ENCODE results near the gene CHST12.

DNA sequence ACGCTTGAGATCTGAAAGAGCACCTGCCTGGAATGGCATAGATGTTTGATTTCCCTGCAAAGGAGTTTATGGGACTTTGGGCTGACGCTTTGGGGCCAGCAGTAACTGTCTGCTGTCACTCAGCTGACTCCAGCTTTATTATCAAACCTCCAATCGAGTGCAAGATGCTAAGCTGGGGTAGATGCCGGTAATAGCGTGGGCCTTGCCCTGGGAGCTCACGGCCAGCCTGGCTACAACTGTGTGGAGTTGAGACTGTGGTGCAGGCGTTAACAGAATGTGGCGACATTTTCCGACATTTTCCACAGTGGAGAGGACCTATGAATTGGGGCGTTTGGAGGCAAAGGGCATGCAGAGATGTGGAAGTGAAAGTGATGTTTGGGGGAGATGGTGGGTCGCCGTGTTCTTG lies 1.3 kb downstream of the CHST12 start:
- no peak for TF ChIP-seq TAF1 (IDR thresholded peaks at IDR 0.05; ENCODE audit: borderline replicate concordance, insufficient read depth, low read length)
- TF ChIP-seq, protein P1, sequence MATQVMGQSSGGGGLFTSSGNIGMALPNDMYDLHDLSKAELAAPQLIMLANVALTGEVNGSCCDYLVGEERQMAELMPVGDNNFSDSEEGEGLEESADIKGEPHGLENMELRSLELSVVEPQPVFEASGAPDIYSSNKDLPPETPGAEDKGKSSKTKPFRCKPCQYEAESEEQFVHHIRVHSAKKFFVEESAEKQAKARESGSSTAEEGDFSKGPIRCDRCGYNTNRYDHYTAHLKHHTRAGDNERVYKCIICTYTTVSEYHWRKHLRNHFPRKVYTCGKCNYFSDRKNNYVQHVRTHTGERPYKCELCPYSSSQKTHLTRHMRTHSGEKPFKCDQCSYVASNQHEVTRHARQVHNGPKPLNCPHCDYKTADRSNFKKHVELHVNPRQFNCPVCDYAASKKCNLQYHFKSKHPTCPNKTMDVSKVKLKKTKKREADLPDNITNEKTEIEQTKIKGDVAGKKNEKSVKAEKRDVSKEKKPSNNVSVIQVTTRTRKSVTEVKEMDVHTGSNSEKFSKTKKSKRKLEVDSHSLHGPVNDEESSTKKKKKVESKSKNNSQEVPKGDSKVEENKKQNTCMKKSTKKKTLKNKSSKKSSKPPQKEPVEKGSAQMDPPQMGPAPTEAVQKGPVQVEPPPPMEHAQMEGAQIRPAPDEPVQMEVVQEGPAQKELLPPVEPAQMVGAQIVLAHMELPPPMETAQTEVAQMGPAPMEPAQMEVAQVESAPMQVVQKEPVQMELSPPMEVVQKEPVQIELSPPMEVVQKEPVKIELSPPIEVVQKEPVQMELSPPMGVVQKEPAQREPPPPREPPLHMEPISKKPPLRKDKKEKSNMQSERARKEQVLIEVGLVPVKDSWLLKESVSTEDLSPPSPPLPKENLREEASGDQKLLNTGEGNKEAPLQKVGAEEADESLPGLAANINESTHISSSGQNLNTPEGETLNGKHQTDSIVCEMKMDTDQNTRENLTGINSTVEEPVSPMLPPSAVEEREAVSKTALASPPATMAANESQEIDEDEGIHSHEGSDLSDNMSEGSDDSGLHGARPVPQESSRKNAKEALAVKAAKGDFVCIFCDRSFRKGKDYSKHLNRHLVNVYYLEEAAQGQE (IDR thresholded peaks at IDR 0.05; ENCODE audit: insufficient read depth in 1 of 2, low read depth in 2 of 2, low read length in 2 of 2): no peak
- TF ChIP-seq SIN3A (IDR thresholded peaks at IDR 0.05; ENCODE audit: borderline replicate concordance, insufficient read depth, low read length): no peak

All from PFSK-1 (cell line).